Vagina (tissue), 2 donors: ENCODE measurements around the gene COIL. TPM values are rescaled to one million over a fixed set of nuclear protein-coding genes. Genes with fewer than 3 reads are reported as not detected.
A peak's percentile ranks its signal among the peaks of the same experiment; 100 is the strongest.

Experiments
- DNase-seq, 2 donors: peaks; one replicate each; pipeline ENCODE4 v3.0.0-alpha.2; 2017; ENCODE audit errors: extremely low spot score in 2 of 2
- H3K27ac ChIP-seq: fragments of 200-600 bp; sonication (generic); one replicate; pipeline ENCODE4 v1.5.1; 2019
- H3K27me3 ChIP-seq: fragments of 200-600 bp; sonication (generic); one replicate; pipeline ENCODE4 v1.5.1; 2019
- H3K36me3 ChIP-seq, 2 donors: fragments of 200-600 bp; sonication (generic); one replicate each; pipeline ENCODE4 v1.5.1; 2017 to 2019
- H3K4me1 ChIP-seq: fragments of 200-600 bp; sonication (generic); one replicate; pipeline ENCODE4 v1.5.1; 2019
- H3K4me3 ChIP-seq, 2 donors: fragments of 200-600 bp; sonication (generic); 1 replicate in 1 of 2; 2 replicates in 1 of 2; pipeline ENCODE4 v1.5.1; 2016 to 2019
- H3K9me3 ChIP-seq: fragments of 200-600 bp; sonication (generic); one replicate; pipeline ENCODE4 v1.5.1; 2019
- CTCF ChIP-seq, 3 experiments: fragments of 450-650 bp in 2 of 3; fragments of 200-600 bp in 1 of 3; sonication (generic) in 1 of 3; IDR thresholded peaks; one replicate each; pipeline ENCODE4 v1.5.1; 2017 to 2019; ENCODE audit warnings: antibody characterized with exemption in 3 of 3, mild to moderate bottlenecking in 2 of 3, moderate library complexity in 2 of 3
- POLR2A ChIP-seq, 2 donors: fragments of 450-650 bp; IDR thresholded peaks; one replicate each; pipeline ENCODE4 v1.6.1; 2017; ENCODE audit warnings: antibody characterized with exemption in 2 of 2, mild to moderate bottlenecking in 2 of 2, moderate library complexity in 2 of 2
- POLR2AphosphoS5 ChIP-seq, 2 donors: sonication (generic); formaldehyde crosslinking; IDR thresholded peaks; one replicate each; pipeline ENCODE4 v1.9.0; 2017; ENCODE audit warnings: antibody characterized with exemption in 2 of 2, mild to moderate bottlenecking in 2 of 2, low read depth in 1 of 2; ENCODE audit not compliant: insufficient read depth in 1 of 2
- intact Hi-C: fragments of 100-400 bp; cut with DNase I; formaldehyde crosslinking; loops from one replicate; pipeline ENCODE4 v1.15.1; 2023
- total RNA-seq: library from RNA; depleted of rRNA; stranded (reverse); fragments of >200 nt; gene quantifications from one replicate; pipeline ENCODE4 v1.2.3, GENCODE V29; 2016

COIL gene
- total RNA-seq, 1 donor from 2014 or later = 9.8 TPM

DNA sequence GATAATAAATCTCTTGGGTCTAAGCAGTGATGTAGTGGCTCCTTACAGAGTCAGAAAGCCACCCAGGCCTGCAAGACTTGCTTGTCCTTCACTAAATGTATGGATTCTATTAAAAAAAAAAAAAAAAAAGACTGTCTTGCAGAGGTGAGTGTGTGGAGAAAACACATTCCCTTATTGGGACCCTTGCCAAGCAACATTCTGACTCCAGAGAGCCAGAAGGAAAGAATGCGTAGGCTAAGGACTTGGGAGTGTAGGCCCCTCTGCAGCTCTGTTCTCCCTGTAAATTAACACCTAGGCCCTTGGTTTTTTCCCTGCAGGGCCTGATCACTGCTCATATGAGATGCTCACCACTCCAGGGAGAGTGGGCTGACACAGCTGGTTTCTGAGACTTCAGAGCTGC lies 34.9 kb upstream of the COIL start:
- intact Hi-C loops = no loop called here

DNA sequence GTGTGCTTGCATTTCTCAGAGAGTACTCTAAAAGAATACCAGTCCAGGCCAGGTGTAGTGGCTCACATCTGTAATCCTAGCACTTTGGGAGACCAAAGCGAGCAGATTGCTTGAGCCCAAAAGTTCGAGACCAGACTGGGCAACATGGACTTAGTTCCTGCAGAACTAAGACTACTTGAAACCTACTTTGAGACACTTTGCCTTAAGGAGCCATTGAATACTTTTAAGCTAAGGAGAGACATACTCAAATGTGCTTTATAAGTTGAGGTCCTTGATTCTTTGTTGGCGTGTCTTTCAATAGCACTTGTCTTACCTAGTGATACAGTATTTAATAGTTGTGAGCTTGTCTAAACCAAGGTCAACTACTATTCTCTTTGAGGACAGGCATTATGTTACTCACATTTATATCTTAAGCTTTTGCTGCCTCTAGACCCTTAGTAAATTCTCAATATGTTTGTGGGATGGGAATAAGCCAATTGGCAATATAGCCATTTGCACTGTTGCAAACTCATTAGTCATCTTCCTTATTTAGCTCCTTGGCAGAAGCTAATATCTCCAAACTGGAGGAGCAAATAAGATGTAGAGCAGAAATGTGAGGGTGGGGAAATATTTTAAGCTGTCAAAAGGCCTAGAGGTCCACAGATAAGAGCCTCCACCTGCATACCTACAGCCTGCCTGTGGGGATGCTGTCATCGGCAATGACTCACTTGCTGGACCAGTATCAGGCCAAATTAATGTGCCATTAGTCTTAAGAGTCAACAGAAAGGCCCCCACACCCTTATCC lies 33.4 kb upstream of the COIL start:
- H3K4me1 ChIP-seq = no peaks in the 10 kb centered on the region
- no peak for DNase-seq
- no peaks in the 10 kb centered on the region for H3K9me3 ChIP-seq
- no peak for TF ChIP-seq CTCF (IDR thresholded peaks at IDR 0.05)
- TF ChIP-seq POLR2AphosphoS5 (IDR thresholded peaks at IDR 0.05; ENCODE audit: insufficient read depth in 1 of 2, low read depth in 1 of 2) = no peak
- no peak for TF ChIP-seq POLR2A (IDR thresholded peaks at IDR 0.05)
- no peaks in the 10 kb centered on the region for H3K27me3 ChIP-seq
- peaks cover 0 to 58% of the 10 kb centered on the region in 2 donors for H3K36me3 ChIP-seq
- no peak overlapping the region for H3K27ac ChIP-seq
- intact Hi-C loops = no loop called here
- no peak overlapping the region for H3K4me3 ChIP-seq

More for the DNA sequence above, 34.9 kb upstream of the COIL start:
- peaks cover 0 to 55% of the 10 kb centered on the region in 2 donors for H3K36me3 ChIP-seq
- no peak overlapping the region for H3K4me3 ChIP-seq
- H3K9me3 ChIP-seq = no peaks in the 10 kb centered on the region
- no peaks in the 10 kb centered on the region for H3K4me1 ChIP-seq
- no peak for DNase-seq
- H3K27me3 ChIP-seq = no peaks in the 10 kb centered on the region
- no peak overlapping the region for H3K27ac ChIP-seq
- TF ChIP-seq CTCF (IDR thresholded peaks at IDR 0.05) (no peak), POLR2A (IDR thresholded peaks at IDR 0.05) (no peak), POLR2AphosphoS5 (IDR thresholded peaks at IDR 0.05; ENCODE audit: insufficient read depth in 1 of 2, low read depth in 1 of 2) (no peak)

DNA sequence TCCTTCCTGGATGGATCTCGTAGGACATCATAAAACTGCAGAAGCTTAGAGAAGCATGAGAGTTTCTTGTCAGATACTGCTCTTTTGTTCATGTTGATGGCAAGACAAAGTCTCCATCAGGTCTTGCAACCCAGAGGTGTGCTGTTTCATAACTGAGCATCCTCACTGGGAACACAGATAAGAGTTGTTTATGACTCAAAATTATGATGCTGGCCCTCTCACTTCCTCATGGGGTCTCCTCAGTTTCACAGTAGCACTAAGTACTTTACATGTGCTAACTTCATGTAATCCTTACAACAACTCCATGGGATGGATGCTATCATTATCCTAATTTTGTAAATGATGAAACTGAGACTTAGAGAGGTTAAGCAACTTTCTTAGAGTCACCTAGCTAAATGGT lies 31.5 kb upstream of the COIL start:
- Histone ChIP-seq H3K36me3 (peaks cover 0 to 53% of the 10 kb centered on the region in 2 donors), H3K4me1 (no peaks in the 10 kb centered on the region), H3K4me3 (no peak overlapping the region), H3K27me3 (no peaks in the 10 kb centered on the region), H3K27ac (no peak overlapping the region), H3K9me3 (no peaks in the 10 kb centered on the region)
- peak in 1 of 2 donors; percentile 25 for DNase-seq
- intact Hi-C loops = no loop called here
- TF ChIP-seq CTCF (IDR thresholded peaks at IDR 0.05) (no peak), POLR2A (IDR thresholded peaks at IDR 0.05) (no peak), POLR2AphosphoS5 (IDR thresholded peaks at IDR 0.05; ENCODE audit: insufficient read depth in 1 of 2, low read depth in 1 of 2) (no peak)

- intact Hi-C loops = no loop called here
- no peak for DNase-seq
These were observed 28.2 kb upstream of the COIL start for GRCh38 chr17:56988901-56989572.

More at GRCh38 chr17:56988901-56989572, 28.2 kb upstream of the COIL start:
- Histone ChIP-seq H3K4me1 (no peaks in the 10 kb centered on the region), H3K9me3 (no peaks in the 10 kb centered on the region), H3K36me3 (peaks cover 0 to 48% of the 10 kb centered on the region in 2 donors), H3K27me3 (no peaks in the 10 kb centered on the region), H3K27ac (no peak overlapping the region), H3K4me3 (no peak overlapping the region)
- TF ChIP-seq POLR2A (IDR thresholded peaks at IDR 0.05) = no peak
- no peak for TF ChIP-seq CTCF (IDR thresholded peaks at IDR 0.05)
- no peak for TF ChIP-seq POLR2AphosphoS5 (IDR thresholded peaks at IDR 0.05; ENCODE audit: insufficient read depth in 1 of 2, low read depth in 1 of 2)
